Mesothelial cell of epicardium (in vitro differentiated cells): ENCODE measurements around the gene THSD4. TPM values are rescaled to one million over a fixed set of nuclear protein-coding genes. Genes with fewer than 3 reads are reported as not detected.

Experiments used
- DNase-seq, 2 experiments: peaks; one replicate each; pipeline ENCODE4 v3.0.0; 2021; ENCODE audit warnings: low spot score in 2 of 2; ENCODE audit not compliant: unreplicated experiment in 2 of 2
- H3K27ac Mint-ChIP-seq: 2 replicates; pipeline ENCODE4 v1.8.0; 2021; ENCODE audit warnings: mixed read lengths
- H3K27me3 Mint-ChIP-seq: 2 replicates; pipeline ENCODE4 v1.8.0; 2021; ENCODE audit warnings: low read depth, mixed read lengths
- H3K36me3 Mint-ChIP-seq: 2 replicates; pipeline ENCODE4 v1.8.0; 2021; ENCODE audit warnings: mixed read lengths
- H3K4me1 Mint-ChIP-seq: 2 replicates; pipeline ENCODE4 v1.8.0; 2021; ENCODE audit warnings: mixed read lengths
- H3K4me3 Mint-ChIP-seq: 2 replicates; pipeline ENCODE4 v1.8.0; 2021; ENCODE audit warnings: mild to moderate bottlenecking, moderate library complexity, mixed read lengths
- H3K9me3 Mint-ChIP-seq: 2 replicates; pipeline ENCODE4 v1.8.0; 2021; ENCODE audit warnings: mixed read lengths
- total RNA-seq: library from RNA; stranded (reverse); gene quantifications from 3 replicates; pipeline ENCODE4 v1.2.1, GENCODE V29; 2021
- TF ChIP-seq, protein P1 (sequence below): fragments of 200-600 bp; sonication (generic); IDR thresholded peaks from one replicate; pipeline ENCODE4 v1.5.0; 2021; ENCODE audit warnings: antibody characterized with exemption; ENCODE audit not compliant: unreplicated experiment

Gene THSD4
- total RNA-seq, 1 donor from 2014 or later = 93.9 TPM

DNA sequence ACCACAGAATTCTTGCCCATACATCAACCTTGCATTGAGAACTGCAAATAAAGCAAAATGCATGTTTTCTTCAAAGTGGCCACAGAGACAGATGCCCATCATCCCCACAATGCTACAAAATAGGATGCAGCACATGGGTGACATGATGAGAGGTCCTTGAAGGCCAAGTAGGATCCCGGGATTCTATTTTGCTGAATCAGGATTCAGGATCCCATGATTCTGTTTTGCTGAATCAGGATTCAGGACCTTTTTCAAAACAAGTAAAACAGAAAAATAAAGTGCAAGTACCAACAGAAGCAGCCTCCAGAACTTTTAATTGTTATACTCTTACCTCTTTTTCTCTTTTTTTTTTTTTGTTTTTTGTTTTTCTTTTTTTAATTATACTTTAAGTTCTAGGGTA lies 453.0 kb downstream of the THSD4 start:
- no peaks in the 10 kb centered on the region for H3K9me3 Mint-ChIP-seq
- H3K4me1 Mint-ChIP-seq = peaks cover 13% of the 10 kb centered on the region
- TF ChIP-seq, protein P1, sequence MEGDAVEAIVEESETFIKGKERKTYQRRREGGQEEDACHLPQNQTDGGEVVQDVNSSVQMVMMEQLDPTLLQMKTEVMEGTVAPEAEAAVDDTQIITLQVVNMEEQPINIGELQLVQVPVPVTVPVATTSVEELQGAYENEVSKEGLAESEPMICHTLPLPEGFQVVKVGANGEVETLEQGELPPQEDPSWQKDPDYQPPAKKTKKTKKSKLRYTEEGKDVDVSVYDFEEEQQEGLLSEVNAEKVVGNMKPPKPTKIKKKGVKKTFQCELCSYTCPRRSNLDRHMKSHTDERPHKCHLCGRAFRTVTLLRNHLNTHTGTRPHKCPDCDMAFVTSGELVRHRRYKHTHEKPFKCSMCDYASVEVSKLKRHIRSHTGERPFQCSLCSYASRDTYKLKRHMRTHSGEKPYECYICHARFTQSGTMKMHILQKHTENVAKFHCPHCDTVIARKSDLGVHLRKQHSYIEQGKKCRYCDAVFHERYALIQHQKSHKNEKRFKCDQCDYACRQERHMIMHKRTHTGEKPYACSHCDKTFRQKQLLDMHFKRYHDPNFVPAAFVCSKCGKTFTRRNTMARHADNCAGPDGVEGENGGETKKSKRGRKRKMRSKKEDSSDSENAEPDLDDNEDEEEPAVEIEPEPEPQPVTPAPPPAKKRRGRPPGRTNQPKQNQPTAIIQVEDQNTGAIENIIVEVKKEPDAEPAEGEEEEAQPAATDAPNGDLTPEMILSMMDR = no peak
- H3K36me3 Mint-ChIP-seq = no peaks in the 10 kb centered on the region
- DNase-seq = no peak
- no peaks in the 10 kb centered on the region for H3K27me3 Mint-ChIP-seq
- H3K4me3 Mint-ChIP-seq = no peak overlapping the region
- H3K27ac Mint-ChIP-seq = no peak overlapping the region

DNA sequence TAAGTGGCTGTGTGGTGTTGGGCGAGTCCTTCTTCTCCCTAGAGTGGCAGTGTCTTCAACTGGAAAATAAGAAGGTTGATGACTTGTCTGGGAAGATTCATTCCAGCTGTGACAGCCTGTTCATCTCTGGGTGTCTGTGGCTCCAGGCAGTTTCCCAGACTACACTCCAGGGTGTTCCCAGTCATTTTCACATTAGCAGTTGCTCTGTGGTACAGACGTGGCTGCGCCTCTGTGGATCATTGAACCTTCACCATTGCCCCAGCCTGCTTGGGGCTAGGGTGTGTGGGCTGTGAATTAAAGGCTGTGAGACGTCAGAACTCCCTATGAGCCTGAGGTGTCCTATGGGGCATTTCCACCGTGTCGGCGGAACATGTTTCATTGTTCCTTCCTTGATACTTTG lies 455.5 kb downstream of the THSD4 start:
- H3K36me3 Mint-ChIP-seq = no peaks in the 10 kb centered on the region
- H3K4me3 Mint-ChIP-seq = no peak overlapping the region
- no peak for DNase-seq
- no peak overlapping the region for H3K27ac Mint-ChIP-seq
- TF ChIP-seq, protein P1 = no peak
- H3K27me3 Mint-ChIP-seq = no peaks in the 10 kb centered on the region
- no peaks in the 10 kb centered on the region for H3K9me3 Mint-ChIP-seq
- H3K4me1 Mint-ChIP-seq = peaks cover 3% of the 10 kb centered on the region

DNA sequence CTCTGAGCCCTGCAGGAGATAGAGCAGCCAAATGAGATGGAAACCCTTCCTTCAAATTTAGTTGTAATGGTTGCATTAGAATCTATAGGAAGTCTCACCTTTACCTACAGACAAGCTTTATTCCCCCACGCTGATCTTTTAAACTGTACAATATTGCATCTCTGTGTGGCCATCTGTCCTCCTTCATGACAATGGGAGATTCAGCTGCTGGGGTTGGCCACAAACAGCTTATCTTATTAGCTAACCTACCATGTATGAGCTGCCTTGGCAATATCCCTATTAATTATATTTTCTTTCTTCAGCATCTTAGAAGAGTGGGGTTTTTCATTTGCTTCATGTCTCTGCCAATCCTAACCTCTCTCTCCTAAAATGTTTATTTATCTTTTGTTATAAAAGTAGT lies 456.4 kb downstream of the THSD4 start:
- no peak for DNase-seq
- H3K9me3 Mint-ChIP-seq = no peaks in the 10 kb centered on the region
- no peak overlapping the region for H3K27ac Mint-ChIP-seq
- TF ChIP-seq, protein P1 = no peak
- H3K36me3 Mint-ChIP-seq = no peaks in the 10 kb centered on the region
- no peak overlapping the region for H3K4me3 Mint-ChIP-seq
- H3K27me3 Mint-ChIP-seq = no peaks in the 10 kb centered on the region
- peaks cover 1% of the 10 kb centered on the region for H3K4me1 Mint-ChIP-seq

DNA sequence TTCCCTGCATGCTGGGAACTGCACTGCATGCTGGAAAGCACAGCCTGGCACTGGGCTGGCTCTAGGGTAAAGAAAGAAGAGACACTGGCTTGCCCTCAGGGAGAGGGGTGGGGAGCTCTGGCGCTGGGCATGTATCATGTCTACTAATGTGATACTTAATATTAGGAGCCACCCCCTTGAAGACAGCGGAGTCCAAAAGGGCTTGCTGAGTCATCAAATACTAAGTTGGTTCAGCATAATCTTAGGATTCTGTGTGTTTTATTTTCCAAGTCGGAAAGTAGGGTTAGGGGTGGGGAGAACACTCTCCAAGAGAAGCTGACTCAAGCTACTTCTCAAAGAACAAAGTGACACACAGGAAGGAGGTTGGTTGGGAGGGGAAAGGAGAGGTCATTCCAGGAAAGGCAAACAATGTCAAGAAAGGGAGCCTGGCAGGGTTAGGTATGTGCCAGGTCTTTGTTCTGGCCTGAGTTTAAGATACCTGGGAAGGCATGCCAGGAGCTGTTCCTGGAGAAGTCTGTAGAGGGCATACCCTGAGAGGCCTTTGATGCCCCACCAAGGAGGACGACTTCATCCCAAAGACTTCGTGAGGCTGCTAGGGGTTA lies 457.3 kb downstream of the THSD4 start:
- no peaks in the 10 kb centered on the region for H3K36me3 Mint-ChIP-seq
- no peaks in the 10 kb centered on the region for H3K4me1 Mint-ChIP-seq
- H3K27me3 Mint-ChIP-seq = no peaks in the 10 kb centered on the region
- H3K27ac Mint-ChIP-seq = no peak overlapping the region
- TF ChIP-seq, protein P1 = no peak
- no peak for DNase-seq
- no peaks in the 10 kb centered on the region for H3K9me3 Mint-ChIP-seq
- no peak overlapping the region for H3K4me3 Mint-ChIP-seq

DNA sequence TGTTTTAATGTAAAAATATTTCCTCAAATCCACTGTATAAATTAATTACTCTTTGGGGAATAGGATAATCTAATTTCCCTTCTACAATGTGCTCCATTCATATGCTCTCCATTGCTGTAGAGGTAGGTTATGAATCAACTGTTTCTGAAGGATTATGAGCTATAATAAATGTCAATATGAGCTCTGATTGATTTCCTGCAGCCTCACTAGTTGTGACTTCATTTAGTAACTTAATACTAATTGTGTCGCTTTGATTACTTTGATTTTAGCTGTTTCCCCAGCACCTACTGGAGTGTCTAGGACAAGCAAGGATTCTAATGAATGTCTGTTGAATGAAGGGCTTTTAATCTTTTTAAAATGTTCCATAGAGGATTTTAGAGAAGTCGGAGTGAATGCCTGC lies 458.3 kb downstream of the THSD4 start:
- DNase-seq = no peak
- Mint-ChIP-seq H3K27me3 (no peaks in the 10 kb centered on the region), H3K27ac (no peak overlapping the region), H3K4me3 (no peak overlapping the region), H3K4me1 (no peaks in the 10 kb centered on the region), H3K9me3 (no peaks in the 10 kb centered on the region), H3K36me3 (no peaks in the 10 kb centered on the region)
- TF ChIP-seq, protein P1 = no peak
